ENCODE data around the gene SNTG2. TPM values are rescaled to one million over a fixed set of nuclear protein-coding genes. Genes with fewer than 3 reads are reported as not detected.
A peak's percentile ranks its signal among the peaks of the same experiment; 100 is the strongest.

Gene SNTG2
- total and polyA plus RNA-seq, 10 donors: 1.9 to 59.4 (median 18.3) TPM

DNA sequence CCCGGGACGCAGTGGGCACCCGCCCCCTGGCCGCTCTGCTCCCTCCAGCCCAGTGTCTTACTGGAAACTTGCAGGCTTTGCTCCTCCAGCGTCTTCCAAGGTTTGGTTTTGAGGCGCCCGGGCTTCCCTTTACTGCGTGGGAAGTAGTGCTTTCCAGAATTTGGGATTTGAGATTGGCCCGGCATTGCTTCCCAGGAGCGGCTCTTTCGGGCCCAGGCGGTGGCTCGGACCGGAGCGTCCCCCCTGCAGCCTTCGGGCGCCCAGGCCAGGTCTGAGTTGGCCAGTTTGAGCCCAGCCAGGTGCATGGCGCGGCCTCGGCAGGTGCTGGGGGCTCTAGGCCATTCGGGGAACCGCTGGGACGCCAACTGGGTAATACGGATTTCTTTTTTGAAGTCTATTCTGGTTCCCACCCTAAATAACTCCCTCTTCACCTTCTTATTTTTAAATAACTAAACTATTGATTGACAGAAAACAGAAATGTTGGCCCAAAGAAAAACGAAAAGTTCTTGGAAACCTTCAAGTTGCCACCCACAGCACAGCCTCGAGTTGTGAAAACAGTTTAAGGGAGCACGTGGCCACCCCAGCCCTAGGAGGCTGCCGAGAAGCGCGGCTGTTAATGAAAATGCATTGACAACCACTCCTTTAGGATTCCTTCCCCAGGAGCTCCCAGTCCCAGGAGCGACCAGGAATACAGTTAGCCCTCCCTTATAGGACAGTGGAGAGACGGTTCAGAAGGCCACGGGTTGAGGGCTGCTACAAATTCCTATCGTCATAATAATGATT lies 766 bp downstream of the SNTG2 start:
- Histone ChIP-seq H3K27me3 (replicated peaks in 1 of 7) (peaks cover 4 to 75% (median 38%) of the 10 kb centered on the region in 7 donors), H3K4me1 (peaks cover 3 to 56% (median 25%) of the 10 kb centered on the region in 6 donors), H3K36me3 (no peaks in the 10 kb centered on the region), H3K9me3 (no peaks in the 10 kb centered on the region), H3K4me3 (peak overlapping the region; percentile 9 to 75 (median 49)), H3K27ac (peak overlapping the region in 5 of 8 donors; percentile 26 to 67 (median 60))
- intact Hi-C loops (cut with DNase I; ENCODE audit: low total_unique reads): no loop called here
- TF ChIP-seq POLR2A (IDR thresholded peaks at IDR 0.05) (no peak), POLR2AphosphoS5 (IDR thresholded peaks at IDR 0.05) (no peak)
- TF ChIP-seq, protein P1, sequence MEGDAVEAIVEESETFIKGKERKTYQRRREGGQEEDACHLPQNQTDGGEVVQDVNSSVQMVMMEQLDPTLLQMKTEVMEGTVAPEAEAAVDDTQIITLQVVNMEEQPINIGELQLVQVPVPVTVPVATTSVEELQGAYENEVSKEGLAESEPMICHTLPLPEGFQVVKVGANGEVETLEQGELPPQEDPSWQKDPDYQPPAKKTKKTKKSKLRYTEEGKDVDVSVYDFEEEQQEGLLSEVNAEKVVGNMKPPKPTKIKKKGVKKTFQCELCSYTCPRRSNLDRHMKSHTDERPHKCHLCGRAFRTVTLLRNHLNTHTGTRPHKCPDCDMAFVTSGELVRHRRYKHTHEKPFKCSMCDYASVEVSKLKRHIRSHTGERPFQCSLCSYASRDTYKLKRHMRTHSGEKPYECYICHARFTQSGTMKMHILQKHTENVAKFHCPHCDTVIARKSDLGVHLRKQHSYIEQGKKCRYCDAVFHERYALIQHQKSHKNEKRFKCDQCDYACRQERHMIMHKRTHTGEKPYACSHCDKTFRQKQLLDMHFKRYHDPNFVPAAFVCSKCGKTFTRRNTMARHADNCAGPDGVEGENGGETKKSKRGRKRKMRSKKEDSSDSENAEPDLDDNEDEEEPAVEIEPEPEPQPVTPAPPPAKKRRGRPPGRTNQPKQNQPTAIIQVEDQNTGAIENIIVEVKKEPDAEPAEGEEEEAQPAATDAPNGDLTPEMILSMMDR (IDR thresholded peaks at IDR 0.05 in 8 of 11, conservative IDR thresholded peaks at IDR 0.05 in 3 of 11): no peak
- peak; percentile 71 for DNase-seq
- WGBS, 5 donors: 13 to 24% (median 16%) methylated on average over 24 to 34 of the region's 34 CpGs

DNA sequence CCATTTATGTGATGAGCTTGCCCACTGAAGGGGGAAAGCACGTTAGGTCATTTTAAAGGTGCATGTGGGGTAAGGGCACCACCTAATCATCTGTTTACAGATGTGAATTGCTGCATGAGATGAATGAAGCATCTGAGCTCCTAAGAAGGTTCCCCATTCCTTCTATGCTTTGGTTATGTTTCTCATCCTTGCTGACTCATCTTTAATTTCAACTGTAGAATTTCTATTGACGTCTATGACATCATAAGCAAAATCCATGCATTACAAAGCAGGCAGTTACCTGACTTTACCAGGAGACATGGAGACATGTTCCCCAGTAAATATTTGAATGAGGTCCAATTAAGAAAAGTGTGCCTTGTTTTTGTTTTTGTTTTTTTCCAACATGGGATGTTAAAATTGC lies 2.8 kb downstream of the SNTG2 start:
- DNase-seq: no peak
- Histone ChIP-seq H3K27ac (peak overlapping the region in 1 of 8 donors; percentile 60), H3K9me3 (no peaks in the 10 kb centered on the region), H3K27me3 (replicated peaks in 1 of 7) (peaks cover 4 to 62% (median 36%) of the 10 kb centered on the region in 7 donors), H3K4me1 (peaks cover 3 to 52% (median 23%) of the 10 kb centered on the region in 6 donors), H3K4me3 (no peak overlapping the region), H3K36me3 (no peaks in the 10 kb centered on the region)
- TF ChIP-seq, protein P1 (IDR thresholded peaks at IDR 0.05 in 8 of 11, conservative IDR thresholded peaks at IDR 0.05 in 3 of 11): no peak
- TF ChIP-seq POLR2A (IDR thresholded peaks at IDR 0.05) (no peak), POLR2AphosphoS5 (IDR thresholded peaks at IDR 0.05) (no peak)
- intact Hi-C loops (cut with DNase I; ENCODE audit: low total_unique reads): no loop called here
- 24 to 46% (median 30%) methylated on average over 2 of the region's 2 CpGs for WGBS, 5 donors

DNA sequence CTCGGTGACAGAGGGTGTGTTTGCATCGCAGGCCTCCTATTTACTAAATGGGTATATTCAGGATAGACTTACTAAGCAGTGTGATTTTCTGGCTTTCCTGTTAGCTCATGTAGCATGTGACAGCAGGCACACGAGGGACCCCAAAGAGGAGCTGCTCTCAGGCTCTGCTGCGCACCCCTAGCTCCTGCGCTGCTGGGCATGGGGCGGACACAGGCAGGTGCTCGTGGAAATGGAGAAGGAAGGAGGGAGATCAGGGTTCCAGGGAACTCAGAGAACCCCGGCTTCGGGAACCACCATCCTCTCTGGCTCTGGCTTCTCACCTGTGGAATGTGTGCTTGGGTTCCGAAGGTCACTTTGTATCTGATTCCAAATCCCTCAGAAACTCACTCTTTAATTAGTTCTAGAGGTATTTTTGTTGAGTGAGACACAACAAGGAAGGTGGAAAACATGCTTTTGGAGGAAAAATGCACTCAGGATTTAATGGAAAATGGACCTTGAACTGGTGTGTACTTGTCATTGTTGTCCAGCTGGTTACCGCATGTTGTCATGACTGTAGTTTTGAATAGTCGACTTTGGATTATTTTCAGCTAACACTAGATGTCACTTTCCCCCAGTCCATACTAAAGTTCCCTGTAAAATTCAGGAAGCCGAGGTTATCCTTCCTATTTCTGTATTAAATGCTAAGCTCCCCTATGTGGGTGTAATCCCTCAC lies 3.5 kb downstream of the SNTG2 start:
- Histone ChIP-seq H3K36me3 (no peaks in the 10 kb centered on the region), H3K4me1 (peaks cover 3 to 48% (median 23%) of the 10 kb centered on the region in 6 donors), H3K27me3 (replicated peaks in 1 of 7) (peaks cover 4 to 55% (median 29%) of the 10 kb centered on the region in 7 donors), H3K9me3 (no peaks in the 10 kb centered on the region), H3K27ac (peak overlapping the region in 4 of 8 donors; percentile 14 to 60 (median 40)), H3K4me3 (no peak overlapping the region)
- DNase-seq: peak; percentile 66
- 61 to 65% (median 64%) methylated on average over 13 of the region's 13 CpGs for WGBS, 5 donors
- no peak for TF ChIP-seq POLR2A (IDR thresholded peaks at IDR 0.05)
- TF ChIP-seq, protein P1 (IDR thresholded peaks at IDR 0.05 in 8 of 11, conservative IDR thresholded peaks at IDR 0.05 in 3 of 11): peak in 1 of 11 experiments; percentile 49
- TF ChIP-seq POLR2AphosphoS5 (IDR thresholded peaks at IDR 0.05): no peak
- intact Hi-C loops (cut with DNase I; ENCODE audit: low total_unique reads): no loop called here

DNA sequence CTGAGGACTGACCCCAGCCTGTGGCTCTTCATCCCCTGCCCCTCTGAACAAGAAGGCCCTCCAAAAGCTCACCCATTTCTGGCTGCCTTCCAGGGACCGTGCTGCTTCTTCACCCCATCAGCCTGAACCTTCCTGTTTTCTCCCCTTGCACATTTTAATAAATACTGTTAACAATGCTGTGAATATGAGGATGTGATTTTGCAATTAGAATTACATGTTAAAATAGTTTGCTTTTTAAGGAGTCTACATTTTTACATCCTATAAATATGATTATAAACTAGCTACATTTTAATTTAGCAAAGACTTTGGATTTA lies 4.0 kb downstream of the SNTG2 start:
- no peak overlapping the region for H3K4me3 ChIP-seq
- no peaks in the 10 kb centered on the region for H3K9me3 ChIP-seq
- TF ChIP-seq, protein P1 (IDR thresholded peaks at IDR 0.05 in 8 of 11, conservative IDR thresholded peaks at IDR 0.05 in 3 of 11): no peak
- TF ChIP-seq POLR2A (IDR thresholded peaks at IDR 0.05) (no peak), POLR2AphosphoS5 (IDR thresholded peaks at IDR 0.05) (no peak)
- H3K36me3 ChIP-seq: no peaks in the 10 kb centered on the region
- peaks cover 3 to 44% (median 20%) of the 10 kb centered on the region in 6 donors for H3K4me1 ChIP-seq
- H3K27me3 ChIP-seq (replicated peaks in 1 of 7): peaks cover 4 to 49% (median 24%) of the 10 kb centered on the region in 7 donors
- peak overlapping the region in 2 of 8 donors; percentile 39 to 60 for H3K27ac ChIP-seq
- DNase-seq: no peak
- 6 to 31% (median 21%) methylated on average over 1 of the region's 1 CpG for WGBS, 5 donors
- intact Hi-C loops (cut with DNase I; ENCODE audit: low total_unique reads): no loop called here

Data from spleen (tissue), 11 donors.